SU-DHL-6 (cell line): ENCODE measurements around the gene CFC1B.
"Not testable (repeated sequence)": the region's sequence is repeated elsewhere in the genome, so short reads cannot be mapped to it uniquely, and the experiment has no call there.

ENCODE experiments used
- H2AFZ ChIP-seq: fragments of 200-600 bp; sonication (generic); 2 replicates; pipeline ENCODE4 v1.6.1; 2014; ENCODE audit warnings: low read depth, mild to moderate bottlenecking, moderate library complexity, mixed read lengths, antibody characterized with exemption, low read length; ENCODE audit not compliant: severe bottlenecking
- H3F3A ChIP-seq: fragments of 200-600 bp; shearing (Covaris generic); 2 replicates; pipeline ENCODE4 v1.6.0; 2016; ENCODE audit warnings: antibody characterized with exemption, mild to moderate bottlenecking; ENCODE audit not compliant: insufficient read depth
- H3K27ac ChIP-seq: fragments of 200-600 bp; sonication (generic); 2 replicates; pipeline ENCODE4 v1.5.1; 2016; ENCODE audit warnings: low read depth, mild to moderate bottlenecking, low read length, moderate library complexity, mixed read lengths
- H3K27me3 ChIP-seq: fragments of 200-600 bp; sonication (generic), shearing (Covaris generic); 2 replicates; pipeline ENCODE4 v1.6.0; 2014; ENCODE audit warnings: mild to moderate bottlenecking, low read length
- H3K36me3 ChIP-seq: fragments of 200-600 bp; sonication (generic); 2 replicates; pipeline ENCODE4 v1.6.1; 2014; ENCODE audit warnings: mild to moderate bottlenecking, low read length, mixed read lengths
- H3K4me2 ChIP-seq: fragments of 300-600, 200-600 bp; shearing (Covaris generic), sonication (generic); 2 replicates; pipeline ENCODE4 v1.6.0; 2014; ENCODE audit warnings: low read length, low read depth, mild to moderate bottlenecking; ENCODE audit not compliant: poor library complexity, severe bottlenecking
- H3K4me3 ChIP-seq: fragments of 200-600 bp; sonication (generic); 2 replicates; pipeline ENCODE4 v1.5.1; 2014; ENCODE audit warnings: antibody characterized with exemption, low read length, mild to moderate bottlenecking, mixed read lengths; ENCODE audit not compliant: insufficient read depth, poor library complexity, severe bottlenecking
- H3K79me2 ChIP-seq: fragments of 200-600 bp; sonication (generic); 2 replicates; pipeline ENCODE4 v1.6.1; 2014; ENCODE audit warnings: mild to moderate bottlenecking, low read length, moderate library complexity; ENCODE audit not compliant: insufficient read depth
- H3K9ac ChIP-seq: fragments of 200-600 bp; sonication (generic); 2 replicates; pipeline ENCODE4 v1.7.0; 2014; ENCODE audit warnings: mild to moderate bottlenecking, low read length
- H3K9me2 ChIP-seq: fragments of 200-600 bp; sonication (generic); replicated peaks from 2 replicates; pipeline ENCODE4 v1.6.1; 2014; ENCODE audit warnings: low read length; ENCODE audit not compliant: insufficient read depth
- H3K9me3 ChIP-seq: fragments of 200-600 bp; sonication (generic); 2 replicates; pipeline ENCODE4 v1.6.1; 2014; ENCODE audit warnings: low read length, mixed read lengths; ENCODE audit not compliant: insufficient read depth
- H4K20me1 ChIP-seq: fragments of 200-600 bp; sonication (generic); 2 replicates; pipeline ENCODE4 v1.6.1; 2014; ENCODE audit warnings: low read depth, mild to moderate bottlenecking, antibody characterized with exemption, low read length, moderate library complexity, mixed read lengths

The CFC1B gene

DNA sequence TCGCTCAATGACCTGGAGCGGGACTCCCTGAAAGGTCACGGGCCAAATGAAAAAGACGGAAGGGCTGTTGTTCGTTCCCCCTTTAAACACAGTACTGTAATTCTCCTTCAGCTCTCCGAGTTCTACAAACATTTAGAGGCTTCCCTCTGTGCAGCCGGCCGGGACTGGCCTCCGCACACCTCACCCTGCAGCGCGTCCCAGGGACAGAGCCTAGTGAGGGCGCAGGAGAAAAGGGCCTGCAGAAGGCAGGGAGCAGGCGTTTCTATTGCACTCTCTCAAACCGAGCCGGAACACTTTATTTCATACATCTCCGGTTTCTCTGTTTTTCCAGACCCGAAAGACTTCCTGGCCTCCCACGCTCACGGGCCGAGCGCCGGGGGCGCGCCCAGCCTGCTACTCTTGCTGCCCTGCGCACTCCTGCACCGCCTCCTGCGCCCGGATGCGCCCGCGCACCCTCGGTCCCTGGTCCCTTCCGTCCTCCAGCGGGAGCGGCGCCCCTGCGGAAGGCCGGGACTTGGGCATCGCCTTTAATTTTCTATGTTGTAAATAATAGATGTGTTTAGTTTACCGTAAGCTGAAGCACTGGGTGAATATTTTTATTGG, 6.4 kb downstream of the CFC1B start:
- H3K9me2 ChIP-seq, H2AFZ ChIP-seq, H3K4me2 ChIP-seq, H3K27ac ChIP-seq, H3K9ac ChIP-seq, H3F3A ChIP-seq, H4K20me1 ChIP-seq, H3K79me2 ChIP-seq, H3K27me3 ChIP-seq, H3K36me3 ChIP-seq, H3K9me3 ChIP-seq, H3K4me3 ChIP-seq: not testable (repeated sequence)

GRCh38 chr2:130529545-130529944, 8.5 kb downstream of the CFC1B start:
- H3K79me2 ChIP-seq, H3K36me3 ChIP-seq, H3K27me3 ChIP-seq, H3F3A ChIP-seq, H3K4me3 ChIP-seq, H4K20me1 ChIP-seq, H3K9me3 ChIP-seq, H3K4me2 ChIP-seq, H2AFZ ChIP-seq, H3K9ac ChIP-seq, H3K9me2 ChIP-seq, H3K27ac ChIP-seq: not testable (repeated sequence)

- not testable (repeated sequence) for H3K79me2 ChIP-seq, H3K9me3 ChIP-seq, H3K4me3 ChIP-seq, H3F3A ChIP-seq, H3K4me2 ChIP-seq, H3K27ac ChIP-seq, H4K20me1 ChIP-seq, H2AFZ ChIP-seq, H3K36me3 ChIP-seq, H3K9ac ChIP-seq, H3K27me3 ChIP-seq, H3K9me2 ChIP-seq
These were observed 9.2 kb downstream of the CFC1B start for GRCh38 chr2:130530212-130530611.

- not testable (repeated sequence) for H3K9ac ChIP-seq, H3K79me2 ChIP-seq, H4K20me1 ChIP-seq, H3K4me3 ChIP-seq, H3K9me3 ChIP-seq, H3F3A ChIP-seq, H3K9me2 ChIP-seq, H3K4me2 ChIP-seq, H2AFZ ChIP-seq, H3K36me3 ChIP-seq, H3K27me3 ChIP-seq, H3K27ac ChIP-seq
These were observed 10.2 kb downstream of the CFC1B start for GRCh38 chr2:130531225-130531624.

GRCh38 chr2:130531672-130532071, 10.7 kb downstream of the CFC1B start:
- not testable (repeated sequence) for H3K9me3 ChIP-seq, H3K79me2 ChIP-seq, H3K27me3 ChIP-seq, H3K9me2 ChIP-seq, H3K9ac ChIP-seq, H4K20me1 ChIP-seq, H2AFZ ChIP-seq, H3K36me3 ChIP-seq, H3K4me2 ChIP-seq, H3F3A ChIP-seq, H3K4me3 ChIP-seq, H3K27ac ChIP-seq

DNA sequence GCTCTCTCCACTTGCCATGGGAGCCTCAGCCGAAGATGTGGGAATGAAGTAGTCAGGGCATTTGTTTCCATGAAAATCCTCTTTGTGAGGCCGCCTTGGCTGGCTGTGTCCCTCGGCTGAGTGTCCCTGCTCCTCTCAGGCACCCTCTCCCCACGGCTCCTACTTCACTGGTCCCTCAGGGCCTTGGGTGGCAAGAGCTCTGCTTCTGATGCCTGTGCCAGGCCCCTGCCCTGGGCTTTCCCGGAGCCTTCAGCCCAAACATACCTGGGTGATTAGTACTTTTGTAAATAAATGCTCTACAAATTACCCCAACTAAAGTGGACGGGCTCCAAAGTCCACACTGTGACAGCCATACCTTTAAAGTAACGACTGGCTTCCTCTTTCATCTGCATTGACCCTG, 15.6 kb downstream of the CFC1B start:
- not testable (repeated sequence) for H3K4me3 ChIP-seq, H3K36me3 ChIP-seq, H3K9ac ChIP-seq, H3K79me2 ChIP-seq, H3K9me3 ChIP-seq, H2AFZ ChIP-seq, H3F3A ChIP-seq, H3K27me3 ChIP-seq, H3K4me2 ChIP-seq, H3K9me2 ChIP-seq, H3K27ac ChIP-seq, H4K20me1 ChIP-seq

DNA sequence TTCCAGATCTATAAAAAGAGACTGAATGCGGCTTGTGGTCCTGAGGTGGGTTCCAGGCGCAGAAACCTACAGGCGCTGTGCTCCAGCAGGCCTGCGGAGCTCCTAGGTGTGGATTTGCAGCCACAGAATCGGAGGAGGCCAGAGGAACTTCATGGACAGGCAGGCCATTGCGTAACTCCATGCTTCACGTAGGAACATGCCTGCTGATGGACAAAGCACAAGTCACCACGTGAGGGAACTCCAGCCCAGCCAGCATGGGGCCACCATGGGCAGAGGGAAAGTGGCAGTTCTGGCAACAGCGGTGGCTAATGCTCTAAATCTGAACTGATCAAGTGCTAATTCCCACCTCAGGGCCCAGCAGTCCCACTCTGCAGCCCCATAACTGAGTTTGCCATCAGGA, 17.2 kb downstream of the CFC1B start:
- H4K20me1 ChIP-seq, H3K9me3 ChIP-seq, H3K36me3 ChIP-seq, H3K27me3 ChIP-seq, H2AFZ ChIP-seq, H3K27ac ChIP-seq, H3K79me2 ChIP-seq, H3K4me3 ChIP-seq, H3F3A ChIP-seq, H3K9ac ChIP-seq, H3K4me2 ChIP-seq, H3K9me2 ChIP-seq: not testable (repeated sequence)

DNA sequence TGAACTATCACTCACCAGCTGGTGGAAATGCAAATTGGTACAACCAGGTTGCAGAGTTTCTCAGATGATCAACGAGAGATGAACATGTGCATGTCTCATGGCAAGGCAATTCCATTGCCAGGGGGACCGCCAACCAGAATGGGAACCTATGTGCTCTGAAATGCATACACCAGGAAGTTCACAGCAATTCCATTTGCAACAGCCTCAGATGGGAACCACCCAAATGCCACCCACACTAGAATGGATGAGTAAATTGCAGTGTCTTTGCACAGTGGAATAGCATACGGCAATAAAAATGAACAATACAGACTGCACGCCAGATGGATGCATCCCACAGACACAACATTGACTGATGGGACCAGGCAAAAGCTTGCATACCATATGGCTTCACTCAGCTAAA, 21.8 kb downstream of the CFC1B start:
- H2AFZ ChIP-seq, H3K27me3 ChIP-seq, H3K79me2 ChIP-seq, H3K27ac ChIP-seq, H3K9me3 ChIP-seq, H3K9ac ChIP-seq, H3K4me3 ChIP-seq, H3K9me2 ChIP-seq, H3K36me3 ChIP-seq, H4K20me1 ChIP-seq, H3F3A ChIP-seq, H3K4me2 ChIP-seq: not testable (repeated sequence)
